ENCODE measurements around the gene SIPA1L3.
"Not testable (repeated sequence)": the region's sequence is repeated elsewhere in the genome, so short reads cannot be mapped to it uniquely, and the experiment has no call there.

The SIPA1L3 gene

GRCh38 chr19:37906869-37907734 is at the start of gene SIPA1L3:
SIPA1L3 (plus strand) TSS chr19:37907208; CDS start chr19:38081566, 174,358 bp downstream.
- DNase-seq (ENCODE audit: low read depth), result peak; percentile 91

GRCh38 chr19:37864501-37864900 is 42.5 kb upstream of the SIPA1L3 start:
- no peak for DNase-seq (ENCODE audit: low read depth)

GRCh38 chr19:37865930-37866329 is 41.1 kb upstream of the SIPA1L3 start:
- DNase-seq (ENCODE audit: low read depth), result not testable (repeated sequence)

- DNase-seq (ENCODE audit: low read depth), result no peak
Observed at GRCh38 chr19:37867831-37868230, 39.2 kb upstream of the SIPA1L3 start.

- no peak for DNase-seq (ENCODE audit: low read depth)
Observed at GRCh38 chr19:37869766-37870340, 37.2 kb upstream of the SIPA1L3 start.

- DNase-seq (ENCODE audit: low read depth), result no peak
Observed at GRCh38 chr19:37872383-37872782, 34.6 kb upstream of the SIPA1L3 start.

- no peak for DNase-seq (ENCODE audit: low read depth)
Observed at GRCh38 chr19:37874784-37875183, 32.2 kb upstream of the SIPA1L3 start.

GRCh38 chr19:37876032-37876431 is 31.0 kb upstream of the SIPA1L3 start:
- DNase-seq (ENCODE audit: low read depth), result no peak

GRCh38 chr19:37877147-37877546 is 29.9 kb upstream of the SIPA1L3 start:
- DNase-seq (ENCODE audit: low read depth), result no peak

GRCh38 chr19:37885392-37885791 is 21.6 kb upstream of the SIPA1L3 start:
- no peak for DNase-seq (ENCODE audit: low read depth)

GRCh38 chr19:37886571-37886970 is 20.4 kb upstream of the SIPA1L3 start:
- DNase-seq (ENCODE audit: low read depth), result no peak

GRCh38 chr19:37893845-37894575 is 13.0 kb upstream of the SIPA1L3 start:
- DNase-seq (ENCODE audit: low read depth), result no peak

GRCh38 chr19:37896180-37896579 is 10.8 kb upstream of the SIPA1L3 start:
- DNase-seq (ENCODE audit: low read depth), result no peak

GRCh38 chr19:37899453-37899852 is 7.6 kb upstream of the SIPA1L3 start:
- no peak for DNase-seq (ENCODE audit: low read depth)

- DNase-seq (ENCODE audit: low read depth), result no peak
Observed at GRCh38 chr19:37899966-37900365, 7.0 kb upstream of the SIPA1L3 start.

- DNase-seq (ENCODE audit: low read depth), result peak; percentile 66
Observed at GRCh38 chr19:37902668-37903067, 4.3 kb upstream of the SIPA1L3 start.

GRCh38 chr19:37903096-37903495 is 3.9 kb upstream of the SIPA1L3 start:
- DNase-seq (ENCODE audit: low read depth), result no peak

GRCh38 chr19:37905946-37906868 is 801 bp upstream of the SIPA1L3 start, which contains the start of gene WDR87:
WDR87 (minus strand) TSS chr19:37906594; CDS start chr19:37898239, 8,355 bp downstream.
- peak; percentile 38 for DNase-seq (ENCODE audit: low read depth)

GRCh38 chr19:37907735-37908455 is 887 bp downstream of the SIPA1L3 start:
- DNase-seq (ENCODE audit: low read depth), result no peak

GRCh38 chr19:37909661-37910199 is 2.7 kb downstream of the SIPA1L3 start:
- no peak for DNase-seq (ENCODE audit: low read depth)

- DNase-seq (ENCODE audit: low read depth), result no peak
Observed at GRCh38 chr19:37914908-37915307, 7.9 kb downstream of the SIPA1L3 start.
